H1 (cell line): ENCODE data around the gene RAB44. TPM values are rescaled to one million over a fixed set of nuclear protein-coding genes. Genes with fewer than 3 reads are reported as not detected.

ENCODE experiments used
- CTCF ChIA-PET: fragments of 300-600 bp; sonication (Branson Sonifier 250); formaldehyde crosslinking; loops from one replicate; lab custom pipeline; 2021; ENCODE audit not compliant: partially characterized antibody; lab: Charles Lee
- POLR2A ChIA-PET: fragments of 300-600 bp; sonication (Branson Sonifier 250); formaldehyde crosslinking; loops from one replicate; lab custom pipeline; 2021; ENCODE audit warnings: inconsistent platforms; ENCODE audit not compliant: partially characterized antibody; lab: Charles Lee
- DNase-seq, 2 experiments: peaks; one replicate each; pipeline versions ENCODE4 v3.0.0 to v3.0.0-alpha.2; 2010 to 2022; ENCODE audit warnings: low spot score in 2 of 2, low read depth in 1 of 2, mixed read lengths in 1 of 2
- FAIRE-seq: peaks from 2 replicates; lab custom pipeline; 2011; peaks lifted over from hg19 to GRCh38; lab: Jason Lieb, UNC
- H2AFZ ChIP-seq: 2 replicates; pipeline ENCODE4 v1.8.1; 2012; ENCODE audit warnings: low read length, inconsistent platforms
- H2AK5ac ChIP-seq: 2 replicates; pipeline ENCODE4 v1.6.1; 2013; ENCODE audit warnings: low read depth, low read length
- H2BK120ac ChIP-seq: replicated peaks from 2 replicates; pipeline ENCODE3; 2013; ENCODE audit warnings: low read depth, low read length, inconsistent platforms
- H2BK12ac ChIP-seq: 2 replicates; pipeline ENCODE4 v1.6.1; 2013; ENCODE audit warnings: low read depth, low read length
- H2BK15ac ChIP-seq: 2 replicates; pipeline ENCODE4 v1.6.1; 2013; ENCODE audit warnings: low read length
- H2BK20ac ChIP-seq: 2 replicates; pipeline ENCODE4 v1.6.1; 2013; ENCODE audit warnings: low read length
- H2BK5ac ChIP-seq: 2 replicates; pipeline ENCODE4 v1.6.1; 2013; ENCODE audit warnings: low read depth, low read length
- H3K14ac ChIP-seq: 2 replicates; pipeline ENCODE4 v1.6.1; 2013; ENCODE audit warnings: inconsistent platforms; ENCODE audit not compliant: insufficient read length
- H3K18ac ChIP-seq: 2 replicates; pipeline ENCODE4 v1.6.1; 2013; ENCODE audit warnings: low read length; ENCODE audit errors: extremely low read depth
- H3K23ac ChIP-seq: 2 replicates; pipeline ENCODE4 v1.6.1; 2013; ENCODE audit warnings: inconsistent platforms; ENCODE audit not compliant: insufficient read length
- H3K23me2 ChIP-seq: 2 replicates; pipeline ENCODE4 v1.6.1; 2013; ENCODE audit warnings: low read depth, low read length
- H3K27ac ChIP-seq: 2 replicates; pipeline ENCODE4 v1.6.1; 2011; ENCODE audit warnings: low read depth, low read length, inconsistent platforms
- H3K27me3 ChIP-seq, 4 experiments: replicated peaks in 1 of 4; 1 replicate in 1 of 4; 2 replicates in 3 of 4; pipeline versions ENCODE4 v1.6.1 to v1.8.1; 2011 to 2013; ENCODE audit warnings: low read length in 3 of 4, mild to moderate bottlenecking in 3 of 4, inconsistent platforms in 2 of 4, mixed read lengths in 2 of 4, moderate library complexity in 1 of 4; ENCODE audit not compliant: control insufficient read depth in 3 of 4, insufficient read depth in 3 of 4; ENCODE audit errors: extremely low read depth in 1 of 4
- H3K36me3 ChIP-seq, 4 experiments: 2 replicates each; pipeline versions ENCODE4 v1.6.1 to v1.8.1; 2011 to 2013; ENCODE audit warnings: mild to moderate bottlenecking in 4 of 4, low read length in 3 of 4, moderate library complexity in 2 of 4, control low read depth in 1 of 4, inconsistent platforms in 1 of 4; ENCODE audit not compliant: insufficient read depth in 4 of 4, control insufficient read depth in 2 of 4
- H3K4ac ChIP-seq: replicated peaks from 2 replicates; pipeline ENCODE3; 2013; ENCODE audit warnings: low read length, low read depth, mixed read lengths, inconsistent platforms; ENCODE audit not compliant: insufficient read length
- H3K4me1 ChIP-seq, 4 experiments: replicated peaks in 1 of 4; 1 replicate in 1 of 4; 2 replicates in 3 of 4; pipeline versions ENCODE4 v1.6.1 to v1.8.1; 2011 to 2013; ENCODE audit warnings: low read length in 3 of 4, inconsistent platforms in 2 of 4, mixed read lengths in 1 of 4; ENCODE audit not compliant: insufficient read depth in 4 of 4, control insufficient read depth in 3 of 4
- H3K4me2 ChIP-seq, 2 experiments: 2 replicates each; pipeline versions ENCODE4 v1.6.1 to v1.8.1; 2011 to 2013; ENCODE audit warnings: low read depth in 2 of 2, low read length in 2 of 2, control low read depth in 1 of 2, inconsistent platforms in 1 of 2, mild to moderate bottlenecking in 1 of 2; ENCODE audit not compliant: insufficient read depth in 1 of 2
- H3K4me3 ChIP-seq, 4 experiments: fragments of 200-600, 300-600 bp in 1 of 4; sonication (generic), shearing (Covaris generic), sonication (Bioruptor Twin) in 1 of 4; 2 replicates each; pipeline versions ENCODE4 v1.5.1 to v1.8.1; 2011 to 2016; ENCODE audit warnings: low read length in 4 of 4, low read depth in 3 of 4, control low read depth in 2 of 4, inconsistent platforms in 2 of 4, mild to moderate bottlenecking in 2 of 4, mixed read lengths in 1 of 4, moderate library complexity in 1 of 4; ENCODE audit not compliant: insufficient read depth in 2 of 4; ENCODE audit errors: extremely low read depth in 1 of 4
- H3K56ac ChIP-seq: replicated peaks from 2 replicates; pipeline ENCODE3; 2013; ENCODE audit warnings: low read depth, mild to moderate bottlenecking, mixed read lengths, low read length, inconsistent platforms; ENCODE audit not compliant: insufficient read length
- H3K79me1 ChIP-seq: 2 replicates; pipeline ENCODE4 v1.6.1; 2013; ENCODE audit warnings: low read depth, low read length, control low read depth
- H3K79me2 ChIP-seq, 2 experiments: 2 replicates each; pipeline versions ENCODE4 v1.6.1 to v1.8.1; 2012 to 2013; ENCODE audit warnings: low read length in 2 of 2, mild to moderate bottlenecking in 2 of 2, inconsistent platforms in 1 of 2; ENCODE audit not compliant: insufficient read depth in 2 of 2, control insufficient read depth in 1 of 2
- H3K9ac ChIP-seq, 4 experiments: replicated peaks in 1 of 4; 1 replicate in 1 of 4; 2 replicates in 3 of 4; pipeline versions ENCODE4 v1.6.1 to v1.8.1; 2011 to 2013; ENCODE audit warnings: low read depth in 3 of 4, low read length in 3 of 4, control low read depth in 2 of 4, mild to moderate bottlenecking in 2 of 4, moderate library complexity in 2 of 4, inconsistent platforms in 1 of 4; ENCODE audit errors: extremely low read depth in 1 of 4
- H3K9me3 ChIP-seq, 2 experiments: 2 replicates each; pipeline versions ENCODE4 v1.6.1 to v1.8.1; 2012 to 2013; ENCODE audit warnings: mild to moderate bottlenecking in 2 of 2, moderate library complexity in 2 of 2, control low read depth in 1 of 2, inconsistent platforms in 1 of 2, low read depth in 1 of 2, low read length in 1 of 2, mixed read lengths in 1 of 2; ENCODE audit not compliant: insufficient read depth in 2 of 2
- H4K20me1 ChIP-seq, 2 experiments: replicated peaks in 1 of 2; 2 replicates each; pipeline versions ENCODE3 to v1.8.1; 2011 to 2013; ENCODE audit warnings: inconsistent platforms in 2 of 2, low read length in 2 of 2, mild to moderate bottlenecking in 1 of 2; ENCODE audit not compliant: insufficient read depth in 2 of 2, control insufficient read depth in 1 of 2
- H4K5ac ChIP-seq: 2 replicates; pipeline ENCODE4 v1.6.1; 2013; ENCODE audit warnings: low read length, low read depth, mixed read lengths, inconsistent platforms; ENCODE audit not compliant: insufficient read length
- H4K8ac ChIP-seq: 2 replicates; pipeline ENCODE4 v1.8.0; 2013; ENCODE audit warnings: mild to moderate bottlenecking, moderate library complexity, low read length, inconsistent platforms; ENCODE audit not compliant: insufficient read depth; ENCODE audit errors: extremely low read depth
- H4K91ac ChIP-seq: replicated peaks from 2 replicates; pipeline ENCODE3; 2013; ENCODE audit warnings: low read length, mixed read lengths, inconsistent platforms; ENCODE audit not compliant: insufficient read length
- ASH2L ChIP-seq: fragments of 200-600, 300-600 bp; sonication (generic); IDR thresholded peaks from one replicate; pipeline ENCODE4 v1.7.1; 2017; ENCODE audit warnings: low read length
- BRCA1 ChIP-seq: IDR thresholded peaks from 2 replicates; pipeline ENCODE4 v1.6.1; 2012; ENCODE audit warnings: low read depth, low read length, improper control_type of control experiment
- CHD2 ChIP-seq: IDR thresholded peaks from 2 replicates; pipeline ENCODE4 v1.6.1; 2012; ENCODE audit warnings: low read length, improper control_type of control experiment
- EP300 ChIP-seq, 2 experiments: IDR thresholded peaks; 1 replicate in 1 of 2; 2 replicates in 1 of 2; pipeline ENCODE4 v1.6.1; 2011 to 2012; ENCODE audit warnings: low read depth in 2 of 2, low read length in 2 of 2, mild to moderate bottlenecking in 2 of 2, borderline replicate concordance in 1 of 2, inconsistent platforms in 1 of 2, moderate library complexity in 1 of 2
- RNF2 ChIP-seq: fragments of 200-900, 300-1000 bp; sonication (generic); IDR thresholded peaks from 2 replicates; pipeline ENCODE4 v1.7.1; 2016; ENCODE audit warnings: borderline replicate concordance, low read depth, mild to moderate bottlenecking, antibody characterized with exemption, low read length; ENCODE audit not compliant: poor library complexity, severe bottlenecking; ENCODE audit errors: missing control alignments
- RXRA ChIP-seq: IDR thresholded peaks from 2 replicates; pipeline ENCODE4 v1.6.1; 2011; ENCODE audit warnings: low read depth, mild to moderate bottlenecking, low read length, moderate library complexity; ENCODE audit not compliant: insufficient read depth
- SP1 ChIP-seq: IDR thresholded peaks from 2 replicates; pipeline ENCODE4 v1.6.1; 2011; ENCODE audit warnings: low read depth, low read length
- TAF1 ChIP-seq: IDR thresholded peaks from 2 replicates; pipeline ENCODE4 v1.6.1; 2011; ENCODE audit warnings: mild to moderate bottlenecking, low read depth, low read length
- TBP ChIP-seq: IDR thresholded peaks from 2 replicates; pipeline ENCODE4 v1.6.1; 2011; ENCODE audit warnings: low read depth, low read length, improper control_type of control experiment
- ZNF274 ChIP-seq: IDR thresholded peaks from 2 replicates; pipeline ENCODE4 v1.7.0; 2012; ENCODE audit warnings: low read length, borderline replicate concordance; ENCODE audit errors: extremely low read depth
- WGBS, 2 experiments: shearing (Covaris generic) in 1 of 2; methylation state at CpG; one replicate each; pipeline versions ENCODE4 v1.1.6 to v1.1.7; 2013 to 2015; ENCODE audit warnings: low lambda C conversion rate in 2 of 2, mixed read lengths in 2 of 2, inconsistent platforms in 1 of 2, low coverage in 1 of 2, missing lambda C conversion rate in 1 of 2; ENCODE audit not compliant: insufficient replicate concordance in 2 of 2, insufficient coverage in 1 of 2, insufficient read length in 1 of 2; ENCODE audit errors: extremely low coverage in 1 of 2, missing lambda C conversion rate in 1 of 2; 5-methylcytosine and 5-hydroxymethylcytosine counted together
- polyA plus RNA-seq, 7 experiments: library from polyadenylated mRNA; depleted of rRNA in 3 of 7; stranded (reverse) in 5 of 7; unstranded in 2 of 7; fragments of >200 nt in 5 of 7; fragments of 200-250 nt in 2 of 7; gene quantifications; 1 replicate in 5 of 7; 2 replicates in 1 of 7; 4 replicates in 1 of 7; pipeline versions ENCODE4 v1.2.1 to v1.2.3, GENCODE V29; 2011 to 2013; ENCODE audit warnings: missing spikeins in 2 of 7, mixed read lengths in 2 of 7
- total RNA-seq: library from RNA; stranded (reverse); fragmentation: NEBNext Ultra II Directional; extraction: Animal tissue kit (Norgen Biotek cat#: 25700); gene quantifications from 2 replicates; pipeline ENCODE4 v1.2.1, GENCODE V29; 2021
- TF ChIP-seq, protein P1 (sequence below): IDR thresholded peaks from 2 replicates; pipeline ENCODE4 v1.6.1; 2012; ENCODE audit warnings: inconsistent platforms

Gene RAB44
- total and polyA plus RNA-seq, 2 of the 8 experiments (the other 6 are each of a cell fraction or from before 2014, with no cell fraction given), result 0.02 TPM; not detected in 1

DNA sequence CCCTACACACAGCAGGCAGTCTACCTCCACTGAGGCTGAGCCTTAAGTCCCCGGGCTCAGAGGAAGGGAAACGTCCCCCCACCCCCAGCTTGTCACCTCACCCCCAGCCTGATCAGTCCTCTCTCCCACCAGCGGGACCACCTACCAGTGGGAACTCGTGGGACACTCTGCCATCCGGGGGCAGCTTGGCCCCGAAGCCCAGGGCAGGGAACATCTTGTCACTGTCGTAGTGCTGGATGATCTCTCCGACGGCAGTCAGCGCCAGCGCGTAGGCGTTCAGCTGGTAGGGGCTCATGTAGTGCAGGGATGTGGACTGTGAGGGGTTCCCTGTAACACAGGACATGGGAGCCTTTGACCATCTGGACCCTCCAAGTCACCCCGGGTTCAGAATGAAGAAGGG lies 48.6 kb downstream of the RAB44 start:
- Histone ChIP-seq H3K4me3 (no peak overlapping the region), H3K79me2 (no peaks in the 10 kb centered on the region), H2BK5ac (no peak overlapping the region), H4K8ac (no peak overlapping the region), H3K23ac (no peak overlapping the region), H2BK15ac (no peak overlapping the region), H2AK5ac (no peak overlapping the region), H3K4me2 (no peak overlapping the region), H3K4me1 (no peaks in the 10 kb centered on the region; a peak in 1 of 7 replicates), H4K91ac (no peak overlapping the region), H3K23me2 (no peaks in the 10 kb centered on the region), H4K20me1 (no peaks in the 10 kb centered on the region), H3K9me3 (0 out of 4 replicates have a peak, but pooled peaks cover 0 to 3% of the 10 kb centered on the region in 2 experiments), H3K56ac (no peak overlapping the region), H3K36me3 (no peaks in the 10 kb centered on the region), H3K18ac (no peak overlapping the region), H2AFZ (no peak overlapping the region), H2BK20ac (no peak overlapping the region), H2BK12ac (no peak overlapping the region), H3K27me3 (no peaks in the 10 kb centered on the region), H2BK120ac (no peak overlapping the region), H3K27ac (no peak overlapping the region), H3K79me1 (no peaks in the 10 kb centered on the region), H3K4ac (no peak overlapping the region), H4K5ac (no peak overlapping the region), H3K9ac (no peak overlapping the region), H3K14ac (no peak overlapping the region)
- ChIA-PET POLR2A (no interaction called here), CTCF (interaction anchor here (1.3 to 4.4 kb wide), 4 partner anchors 8 to 104 kb away, joined by 3 to 17 read pairs (median 10); no protein-coding TSS in a partner anchor)
- no peak for DNase-seq
- 90% methylated on average over 14 of the region's 14 CpGs; no CpG with 5 or more reads in 1 of the 2 experiments for WGBS, 2 experiments
- TF ChIP-seq, protein P1, sequence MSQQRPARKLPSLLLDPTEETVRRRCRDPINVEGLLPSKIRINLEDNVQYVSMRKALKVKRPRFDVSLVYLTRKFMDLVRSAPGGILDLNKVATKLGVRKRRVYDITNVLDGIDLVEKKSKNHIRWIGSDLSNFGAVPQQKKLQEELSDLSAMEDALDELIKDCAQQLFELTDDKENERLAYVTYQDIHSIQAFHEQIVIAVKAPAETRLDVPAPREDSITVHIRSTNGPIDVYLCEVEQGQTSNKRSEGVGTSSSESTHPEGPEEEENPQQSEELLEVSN, result no peak
- no peak for TF ChIP-seq CHD2
- TF ChIP-seq ZNF274, result no peak
- no peak for TF ChIP-seq RNF2
- TF ChIP-seq TAF1, result no peak
- no peak for TF ChIP-seq RXRA
- TF ChIP-seq BRCA1, result no peak
- TF ChIP-seq SP1, result no peak
- TF ChIP-seq ASH2L, result no peak
- TF ChIP-seq TBP, result no peak
- TF ChIP-seq EP300 (IDR thresholded peaks at IDR 0.05; ENCODE audit: borderline replicate concordance in 1 of 2, low read depth in 2 of 2, low read length in 2 of 2), result no peak
- no peak for FAIRE-seq
